A549 treated with DMSO at 1 μM for 4 hours (cell line): ENCODE data around the gene AGPAT2. TPM values are rescaled to one million over a fixed set of nuclear protein-coding genes. Genes with fewer than 3 reads are reported as not detected.

Source experiments
- total RNA-seq: library from RNA; stranded (reverse); fragments of 200-300 nt; extraction: Qiagen RNA extraction; gene quantifications from 5 replicates; pipeline ENCODE4 v1.2.3, GENCODE V29; 2022; ENCODE audit warnings: low read depth

Gene AGPAT2
- 72.3 to 105 TPM (median 98.6 TPM) in 5 replicates for total RNA-seq

GRCh38 chr9:136686794-136687711, at the start of gene AGPAT2:
AGPAT2 (minus strand) TSS chr9:136687457; CDS start chr9:136687357, 100 bp downstream.

DNA sequence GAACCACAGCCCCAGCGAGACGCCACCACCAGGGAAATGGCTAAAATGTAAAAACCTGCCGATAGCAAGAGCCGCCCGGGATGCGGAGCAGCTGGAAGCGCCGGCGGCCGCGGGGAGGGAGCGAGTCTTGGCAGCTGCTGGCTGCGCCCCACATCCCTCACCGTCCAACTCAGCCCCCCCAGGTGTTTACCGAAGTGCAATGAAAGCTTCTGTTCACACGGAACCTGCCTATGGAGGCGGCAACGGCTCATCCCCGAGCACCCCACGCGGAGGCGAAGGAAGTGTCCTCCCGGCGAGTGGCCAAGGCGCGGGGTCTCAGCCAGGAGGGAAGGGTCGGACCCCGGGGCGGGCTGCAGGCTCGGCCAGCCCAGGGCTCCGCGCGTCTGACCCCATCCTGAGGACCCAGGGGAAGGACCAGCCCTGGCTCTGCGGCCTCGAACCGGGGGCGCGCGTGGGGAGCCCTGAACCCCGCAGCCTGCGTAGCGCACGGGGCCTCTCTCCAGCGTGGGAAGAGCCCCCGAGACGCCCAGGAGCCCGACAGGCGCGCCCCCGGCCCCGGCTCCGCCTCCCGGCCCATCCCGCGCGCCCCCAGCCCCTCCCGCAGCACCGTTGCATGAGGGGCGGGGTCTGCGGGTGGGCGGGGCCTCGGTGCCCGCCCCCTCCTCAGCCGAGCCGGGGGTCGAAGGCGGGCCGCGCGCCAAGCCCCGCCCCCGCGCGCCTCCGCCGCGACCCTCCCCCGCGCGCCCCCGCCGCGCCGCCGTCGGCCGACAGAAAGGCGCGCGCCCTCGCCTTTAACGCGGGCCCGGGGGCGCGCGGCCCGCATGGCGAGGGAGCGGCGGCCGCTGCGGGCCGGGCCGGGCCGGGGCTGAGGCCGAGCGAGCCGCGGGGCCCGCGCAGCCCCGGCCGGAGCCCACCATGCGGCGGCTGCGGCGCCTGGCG, 24.8 kb upstream of the AGPAT2 start, which contains the start of gene DIPK1B:
Gene DIPK1B, plus strand, starts transcription at position 822 of the 939 bp plus-strand sequence. Its CDS starts 94 bp downstream, at position 916.

DNA sequence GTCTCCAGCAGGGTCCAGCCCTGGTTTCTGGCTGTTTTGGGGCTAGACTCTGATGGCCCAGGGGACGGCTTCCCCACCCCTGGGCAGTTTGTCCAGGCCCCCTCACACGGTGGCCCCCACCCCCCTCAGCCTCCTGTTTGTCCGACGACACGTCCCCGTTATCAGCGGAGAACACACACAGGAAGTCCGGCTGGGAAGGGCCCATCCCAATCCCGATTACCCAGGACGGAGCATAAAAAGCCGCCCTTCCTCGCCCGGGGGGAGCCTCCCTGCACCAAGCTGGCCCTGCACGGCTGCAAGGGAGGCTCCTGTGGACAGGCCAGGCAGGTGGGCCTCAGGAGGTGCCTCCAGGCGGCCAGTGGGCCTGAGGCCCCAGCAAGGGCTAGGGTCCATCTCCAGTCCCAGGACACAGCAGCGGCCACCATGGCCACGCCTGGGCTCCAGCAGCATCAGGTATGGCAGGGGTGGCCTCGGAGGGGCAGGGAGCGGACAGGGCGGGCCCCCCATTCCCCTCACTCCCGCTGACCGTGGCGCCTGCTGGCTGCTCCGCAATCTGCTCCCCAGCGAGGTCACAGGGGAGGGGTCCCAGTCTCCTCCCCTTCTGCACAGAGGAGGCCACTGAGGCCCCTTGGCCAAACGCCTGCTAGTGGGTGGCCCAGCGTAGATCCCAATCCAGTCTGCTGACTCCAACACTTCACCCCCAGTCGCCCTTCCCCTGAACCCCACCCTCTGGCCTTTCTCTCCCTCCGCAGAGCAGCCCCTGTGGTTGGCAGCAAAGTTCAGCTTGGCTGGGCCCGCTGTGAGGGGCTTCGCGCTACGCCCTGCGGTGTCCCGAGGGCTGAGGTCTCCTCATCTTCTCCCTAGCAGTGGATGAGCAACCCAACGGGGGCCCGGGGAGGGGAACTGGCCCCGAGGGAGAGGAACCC, 24.3 kb downstream of the AGPAT2 start, which contains the start of gene EGFL7:
Gene EGFL7, plus strand, starts transcription at position 261 of the 926 bp plus-strand sequence. CDS start 5,367 bp downstream, outside the sequence.

Other genes with a start within 250 kb of the AGPAT2 start
- gene INPP5E, start 247.6 kb downstream of the AGPAT2 start, total RNA-seq = 12.1 to 20.4 TPM (median 17.7 TPM) in 5 replicates
- 54.9 to 67.9 TPM (median 64.7 TPM) in 5 replicates for gene SEC16A, start 204.4 kb downstream of the AGPAT2 start, total RNA-seq
- 9.7 to 13.2 TPM (median 11.3 TPM) in 5 replicates for gene NOTCH1, start 141.4 kb downstream of the AGPAT2 start, total RNA-seq
- 41.7 to 60.0 TPM (median 50.7 TPM) in 5 replicates for gene EGFL7, start 24.5 kb downstream of the AGPAT2 start, total RNA-seq
- gene DIPK1B, start 25.1 kb upstream of the AGPAT2 start, total RNA-seq = 7.1 to 10.2 TPM (median 8.0 TPM) in 5 replicates
- gene LCN10, start 55.5 kb upstream of the AGPAT2 start, total RNA-seq = not detected in 5 replicates
- gene LCN6, start 61.1 kb upstream of the AGPAT2 start, total RNA-seq = not detected in 5 replicates
- not detected in 5 replicates for gene LCN8, start 70.8 kb upstream of the AGPAT2 start, total RNA-seq
- gene LCN15, start 77.1 kb upstream of the AGPAT2 start, total RNA-seq = not detected in 5 replicates
- 64.9 to 72.6 TPM (median 70.3 TPM) in 5 replicates for gene TMEM141, start 103.9 kb upstream of the AGPAT2 start, total RNA-seq
- 0.10 to 0.34 TPM (median 0.26 TPM) in 5 replicates for gene CCDC183, start 108.9 kb upstream of the AGPAT2 start, total RNA-seq
- gene RABL6, start 120.5 kb upstream of the AGPAT2 start, total RNA-seq = 65.6 to 91.8 TPM (median 82.0 TPM) in 5 replicates
- 3.2 to 4.8 TPM (median 3.8 TPM) in 5 replicates for gene AJM1, start 155.0 kb upstream of the AGPAT2 start, total RNA-seq
- 270 to 314 TPM (median 281 TPM) in 5 replicates for gene PHPT1, start 162.0 kb upstream of the AGPAT2 start, total RNA-seq
- 1.8 to 5.4 TPM (median 4.1 TPM) in 5 replicates for gene MAMDC4, start 164.9 kb upstream of the AGPAT2 start, total RNA-seq
- gene EDF1, start 178.9 kb upstream of the AGPAT2 start, total RNA-seq = 440 to 480 TPM (median 443 TPM) in 5 replicates
- gene TRAF2, start 199.1 kb upstream of the AGPAT2 start, total RNA-seq = 42.4 to 76.5 TPM (median 63.8 TPM) in 5 replicates